Measurements from ENCODE around the gene C4orf17.

DNA sequence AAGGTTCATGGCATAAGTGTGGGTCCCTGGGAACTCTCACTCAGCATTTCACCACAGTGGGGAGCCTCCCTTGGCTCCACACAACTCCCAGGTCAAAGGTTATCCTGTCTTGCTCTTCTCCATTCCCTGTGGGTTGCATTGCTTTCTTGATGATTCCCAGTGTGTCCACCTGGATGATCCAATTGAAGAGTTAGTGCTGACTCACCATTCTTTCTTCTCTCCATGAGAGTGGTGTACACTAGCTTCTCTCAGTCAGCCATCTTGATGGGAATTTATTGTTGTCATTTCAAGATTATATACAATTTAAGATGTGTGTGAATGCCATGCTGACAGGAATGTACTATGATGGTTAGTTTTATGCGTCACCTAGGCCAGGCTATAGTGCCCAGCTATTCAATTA is 25.6 kb upstream of the C4orf17 start:
- TF ChIP-seq ZFP30 (CRISPR knock-in tag; IDR thresholded peaks at IDR 0.05), result no peak
- no peak for TF ChIP-seq ZC3H10 (CRISPR knock-in tag; IDR thresholded peaks at IDR 0.05)
- TF ChIP-seq ISL1 (CRISPR knock-in tag; IDR thresholded peaks at IDR 0.05), result no peak
- TF ChIP-seq ARNTL (CRISPR knock-in tag; IDR thresholded peaks at IDR 0.05; ENCODE audit: borderline replicate concordance, low read depth), result no peak
- no peak for TF ChIP-seq GLIS3 (CRISPR knock-in tag; IDR thresholded peaks at IDR 0.05)
- TF ChIP-seq ZFP3 (CRISPR knock-in tag; IDR thresholded peaks at IDR 0.05), result no peak
- TF ChIP-seq TCF4 (CRISPR knock-in tag; IDR thresholded peaks at IDR 0.05; ENCODE audit: borderline replicate concordance), result no peak
- TF ChIP-seq, protein P1, sequence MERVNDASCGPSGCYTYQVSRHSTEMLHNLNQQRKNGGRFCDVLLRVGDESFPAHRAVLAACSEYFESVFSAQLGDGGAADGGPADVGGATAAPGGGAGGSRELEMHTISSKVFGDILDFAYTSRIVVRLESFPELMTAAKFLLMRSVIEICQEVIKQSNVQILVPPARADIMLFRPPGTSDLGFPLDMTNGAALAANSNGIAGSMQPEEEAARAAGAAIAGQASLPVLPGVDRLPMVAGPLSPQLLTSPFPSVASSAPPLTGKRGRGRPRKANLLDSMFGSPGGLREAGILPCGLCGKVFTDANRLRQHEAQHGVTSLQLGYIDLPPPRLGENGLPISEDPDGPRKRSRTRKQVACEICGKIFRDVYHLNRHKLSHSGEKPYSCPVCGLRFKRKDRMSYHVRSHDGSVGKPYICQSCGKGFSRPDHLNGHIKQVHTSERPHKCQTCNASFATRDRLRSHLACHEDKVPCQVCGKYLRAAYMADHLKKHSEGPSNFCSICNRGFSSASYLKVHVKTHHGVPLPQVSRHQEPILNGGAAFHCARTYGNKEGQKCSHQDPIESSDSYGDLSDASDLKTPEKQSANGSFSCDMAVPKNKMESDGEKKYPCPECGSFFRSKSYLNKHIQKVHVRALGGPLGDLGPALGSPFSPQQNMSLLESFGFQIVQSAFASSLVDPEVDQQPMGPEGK (CRISPR knock-in tag; IDR thresholded peaks at IDR 0.05; ENCODE audit: borderline replicate concordance), result no peak
- TF ChIP-seq SNAI2 (CRISPR knock-in tag; IDR thresholded peaks at IDR 0.05), result no peak
- TF ChIP-seq ESRRG (CRISPR knock-in tag; IDR thresholded peaks at IDR 0.05), result no peak
- TF ChIP-seq BACH2 (CRISPR knock-in tag; IDR thresholded peaks at IDR 0.05; ENCODE audit: borderline replicate concordance), result no peak
- TF ChIP-seq CSDC2 (CRISPR knock-in tag; IDR thresholded peaks at IDR 0.05), result no peak
